Kidney (tissue), 14 donors: Measurements from ENCODE around the gene SKAP2. TPM values are rescaled to one million over a fixed set of nuclear protein-coding genes. Genes with fewer than 3 reads are reported as not detected.

Experiments used
- DNase-seq, 5 donors: peaks; one replicate each; pipeline ENCODE4 v3.0.0-alpha.2; 2013 to 2020
- FAIRE-seq: peaks from 2 replicates; lab custom pipeline; 2012; peaks lifted over from hg19 to GRCh38; lab: Jason Lieb, UNC
- H3K27ac ChIP-seq, 2 donors: one replicate each; pipeline ENCODE4 v1.7.0; 2013; ENCODE audit warnings: low read depth in 2 of 2, low read length in 2 of 2, inconsistent platforms in 1 of 2
- H3K27me3 ChIP-seq: one replicate; pipeline ENCODE4 v1.7.1; 2013; ENCODE audit warnings: low read length, inconsistent platforms; ENCODE audit not compliant: control insufficient read depth, insufficient read depth
- H3K36me3 ChIP-seq, 3 donors: one replicate each; pipeline versions ENCODE4 v1.7.0 to v1.7.1; 2013; ENCODE audit warnings: low read length in 3 of 3, control low read depth in 1 of 3, inconsistent platforms in 1 of 3; ENCODE audit not compliant: insufficient read depth in 3 of 3, control insufficient read depth in 2 of 3
- H3K4me1 ChIP-seq, 3 donors: one replicate each; pipeline versions ENCODE4 v1.7.0 to v1.7.1; 2013; ENCODE audit warnings: low read length in 3 of 3, inconsistent platforms in 1 of 3, low read depth in 1 of 3; ENCODE audit not compliant: control insufficient read depth in 2 of 3, insufficient read depth in 2 of 3
- H3K4me3 ChIP-seq, 3 donors: one replicate each; pipeline versions ENCODE4 v1.7.0 to v1.8.1; 2013; ENCODE audit warnings: low read length in 3 of 3, control low read depth in 1 of 3, inconsistent platforms in 1 of 3
- H3K9ac ChIP-seq, 3 donors: one replicate each; pipeline versions ENCODE4 v1.7.0 to v1.7.1; 2013; ENCODE audit warnings: low read length in 3 of 3, control low read depth in 1 of 3, inconsistent platforms in 1 of 3
- H3K9me3 ChIP-seq, 3 donors: one replicate each; pipeline versions ENCODE4 v1.7.0 to v1.7.1; 2013; ENCODE audit warnings: low read length in 3 of 3, control low read depth in 1 of 3, inconsistent platforms in 1 of 3; ENCODE audit not compliant: control insufficient read depth in 2 of 3, insufficient read depth in 1 of 3
- intact Hi-C: fragments of 100-400 bp; cut with DNase I; formaldehyde crosslinking; loops from one replicate; pipeline ENCODE4 v1.11.1; 2022
- polyA plus RNA-seq: library from polyadenylated mRNA; stranded (reverse); fragments of 350-450 nt; fragmentation: Illumina TruSeq; extraction: RNeasy Lipid Tissue Mini Kit (QIAGEN cat#74804); gene quantifications from one replicate; pipeline ENCODE4 v1.2.3, GENCODE V29; 2014; ENCODE audit warnings: low read depth, low replicate concordance; ENCODE audit not compliant: insufficient read depth
- total RNA-seq: library from RNA; stranded (reverse); fragmentation: NEBNext Ultra II Directional; extraction: Animal tissue kit (Norgen Biotek cat#: 25700); gene quantifications from one replicate; pipeline ENCODE4 v1.2.1, GENCODE V29; 2021
- TF ChIP-seq, protein P1 (sequence below): IDR thresholded peaks from 3 replicates; pipeline ENCODE4 v1.5.1; 2012; ENCODE audit warnings: mild to moderate bottlenecking, moderate library complexity, borderline replicate concordance; ENCODE audit not compliant: insufficient read depth; ENCODE audit errors: extremely low read depth
- donor health status: control.
- donor health status: control.
- donor health status: control.
- donor health status: control.
- donor health status: control.
- donor health status: DM: yes; HTN: yes; CAD: no.
- donor health status: Normal renal cell carcinoma (clear cell type).

The SKAP2 gene
- total and polyA plus RNA-seq, 2 donors from 2014 or later = 20.0 to 75.8 TPM

DNA sequence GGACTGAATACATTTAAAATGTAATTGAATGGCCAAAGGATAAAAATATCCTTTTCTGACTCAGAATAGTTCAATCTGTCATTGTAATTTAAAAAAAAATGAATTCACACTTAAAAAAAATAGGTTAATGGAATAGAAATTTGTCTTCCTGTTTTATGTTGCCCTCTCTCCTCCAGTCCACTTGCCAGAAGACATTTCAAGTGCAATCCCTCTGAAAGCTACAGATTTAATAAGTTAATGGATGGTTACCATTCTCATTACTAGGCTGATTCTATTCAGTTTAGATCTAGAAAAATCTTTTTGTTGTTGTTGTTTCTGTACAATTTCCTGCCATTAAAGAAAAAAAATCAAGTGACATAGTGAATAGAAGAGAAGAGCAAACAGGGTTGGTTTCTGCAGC, 142.9 kb downstream of the SKAP2 start:
- H3K4me3 ChIP-seq = no peak overlapping the region
- no peak for FAIRE-seq
- H3K9me3 ChIP-seq = no peaks in the 10 kb centered on the region
- no peak overlapping the region for H3K9ac ChIP-seq
- no peak for DNase-seq
- TF ChIP-seq, protein P1, sequence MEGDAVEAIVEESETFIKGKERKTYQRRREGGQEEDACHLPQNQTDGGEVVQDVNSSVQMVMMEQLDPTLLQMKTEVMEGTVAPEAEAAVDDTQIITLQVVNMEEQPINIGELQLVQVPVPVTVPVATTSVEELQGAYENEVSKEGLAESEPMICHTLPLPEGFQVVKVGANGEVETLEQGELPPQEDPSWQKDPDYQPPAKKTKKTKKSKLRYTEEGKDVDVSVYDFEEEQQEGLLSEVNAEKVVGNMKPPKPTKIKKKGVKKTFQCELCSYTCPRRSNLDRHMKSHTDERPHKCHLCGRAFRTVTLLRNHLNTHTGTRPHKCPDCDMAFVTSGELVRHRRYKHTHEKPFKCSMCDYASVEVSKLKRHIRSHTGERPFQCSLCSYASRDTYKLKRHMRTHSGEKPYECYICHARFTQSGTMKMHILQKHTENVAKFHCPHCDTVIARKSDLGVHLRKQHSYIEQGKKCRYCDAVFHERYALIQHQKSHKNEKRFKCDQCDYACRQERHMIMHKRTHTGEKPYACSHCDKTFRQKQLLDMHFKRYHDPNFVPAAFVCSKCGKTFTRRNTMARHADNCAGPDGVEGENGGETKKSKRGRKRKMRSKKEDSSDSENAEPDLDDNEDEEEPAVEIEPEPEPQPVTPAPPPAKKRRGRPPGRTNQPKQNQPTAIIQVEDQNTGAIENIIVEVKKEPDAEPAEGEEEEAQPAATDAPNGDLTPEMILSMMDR = no peak
- no peaks in the 10 kb centered on the region for H3K27me3 ChIP-seq
- intact Hi-C loops = no loop called here
- no peaks in the 10 kb centered on the region for H3K36me3 ChIP-seq
- H3K27ac ChIP-seq = no peak overlapping the region
- H3K4me1 ChIP-seq = no peaks in the 10 kb centered on the region

DNA sequence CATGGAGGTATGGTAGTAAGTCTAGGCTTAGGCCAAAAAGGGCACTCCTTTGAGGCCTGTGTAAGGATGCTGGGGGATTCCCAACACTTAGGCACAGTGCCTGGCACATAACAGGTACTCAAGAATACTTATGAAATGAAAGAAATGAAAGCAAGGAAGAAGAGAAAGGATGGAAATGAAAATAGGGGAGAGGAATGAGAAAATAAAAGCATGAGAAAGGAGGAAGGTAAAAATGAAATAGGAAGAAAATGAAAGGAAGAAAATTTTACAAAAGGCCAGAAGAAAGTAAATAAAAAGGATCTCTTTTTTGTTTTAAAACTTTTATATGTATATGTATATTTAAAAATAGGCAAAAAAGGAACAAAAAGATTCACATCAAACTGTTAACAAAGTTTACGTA, 146.3 kb downstream of the SKAP2 start:
- Histone ChIP-seq H3K27me3 (no peaks in the 10 kb centered on the region), H3K36me3 (no peaks in the 10 kb centered on the region), H3K4me3 (no peak overlapping the region), H3K4me1 (no peaks in the 10 kb centered on the region), H3K9me3 (no peaks in the 10 kb centered on the region), H3K9ac (no peak overlapping the region), H3K27ac (no peak overlapping the region)
- TF ChIP-seq, protein P1 = no peak
- FAIRE-seq = peak; percentile 51
- no peak for DNase-seq
- intact Hi-C loops = no loop called here

DNA sequence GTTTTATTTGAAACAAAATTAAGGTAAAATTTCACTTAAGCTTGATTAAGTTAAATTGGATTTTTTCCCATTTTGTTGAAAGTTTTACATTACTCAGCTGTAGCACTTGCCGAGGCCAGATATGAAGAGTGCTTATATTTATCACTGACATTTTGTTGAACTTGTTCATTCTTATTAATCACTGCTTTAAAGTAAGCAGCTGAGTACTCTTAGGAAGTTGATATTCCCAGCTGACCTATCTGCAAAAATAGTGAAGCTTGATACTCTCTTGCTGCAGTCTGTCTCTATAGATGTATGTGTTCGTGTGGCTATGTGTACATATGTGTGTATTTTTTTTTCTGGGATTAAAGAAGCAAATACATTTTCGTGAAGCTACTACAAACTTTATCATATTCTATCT, 150.0 kb downstream of the SKAP2 start:
- intact Hi-C loops = no loop called here
- Histone ChIP-seq H3K4me3 (no peak overlapping the region), H3K36me3 (no peaks in the 10 kb centered on the region), H3K4me1 (no peaks in the 10 kb centered on the region), H3K9ac (no peak overlapping the region), H3K27me3 (no peaks in the 10 kb centered on the region), H3K9me3 (no peaks in the 10 kb centered on the region), H3K27ac (no peak overlapping the region)
- no peak for DNase-seq
- TF ChIP-seq, protein P1 = no peak
- no peak for FAIRE-seq

DNA sequence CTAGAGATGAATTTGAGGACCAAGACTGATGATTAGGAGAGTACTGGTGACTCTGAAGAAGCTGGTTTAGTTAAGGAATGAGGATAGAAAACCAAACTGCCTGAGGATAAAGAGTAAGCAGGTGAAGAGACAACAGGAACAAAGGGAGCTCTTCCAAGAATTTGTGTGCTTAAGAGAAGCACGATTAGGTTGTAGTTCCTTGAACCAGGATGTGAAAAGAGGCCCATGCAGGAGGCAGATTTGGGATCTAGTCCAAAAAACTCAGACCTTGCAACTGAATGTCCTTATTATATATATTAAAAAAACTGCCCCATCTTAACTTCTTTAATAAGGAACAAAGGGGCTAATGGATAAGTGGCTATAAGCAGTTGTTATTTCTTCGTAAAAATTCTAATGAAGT, 150.4 kb downstream of the SKAP2 start:
- Histone ChIP-seq H3K4me3 (no peak overlapping the region), H3K27me3 (no peaks in the 10 kb centered on the region), H3K36me3 (no peaks in the 10 kb centered on the region), H3K9me3 (no peaks in the 10 kb centered on the region), H3K9ac (no peak overlapping the region), H3K4me1 (no peaks in the 10 kb centered on the region), H3K27ac (no peak overlapping the region)
- DNase-seq = no peak
- intact Hi-C loops = no loop called here
- TF ChIP-seq, protein P1 = no peak
- FAIRE-seq = no peak
